Measurements from ENCODE around the gene HOXA9.

The HOXA9 gene

DNA sequence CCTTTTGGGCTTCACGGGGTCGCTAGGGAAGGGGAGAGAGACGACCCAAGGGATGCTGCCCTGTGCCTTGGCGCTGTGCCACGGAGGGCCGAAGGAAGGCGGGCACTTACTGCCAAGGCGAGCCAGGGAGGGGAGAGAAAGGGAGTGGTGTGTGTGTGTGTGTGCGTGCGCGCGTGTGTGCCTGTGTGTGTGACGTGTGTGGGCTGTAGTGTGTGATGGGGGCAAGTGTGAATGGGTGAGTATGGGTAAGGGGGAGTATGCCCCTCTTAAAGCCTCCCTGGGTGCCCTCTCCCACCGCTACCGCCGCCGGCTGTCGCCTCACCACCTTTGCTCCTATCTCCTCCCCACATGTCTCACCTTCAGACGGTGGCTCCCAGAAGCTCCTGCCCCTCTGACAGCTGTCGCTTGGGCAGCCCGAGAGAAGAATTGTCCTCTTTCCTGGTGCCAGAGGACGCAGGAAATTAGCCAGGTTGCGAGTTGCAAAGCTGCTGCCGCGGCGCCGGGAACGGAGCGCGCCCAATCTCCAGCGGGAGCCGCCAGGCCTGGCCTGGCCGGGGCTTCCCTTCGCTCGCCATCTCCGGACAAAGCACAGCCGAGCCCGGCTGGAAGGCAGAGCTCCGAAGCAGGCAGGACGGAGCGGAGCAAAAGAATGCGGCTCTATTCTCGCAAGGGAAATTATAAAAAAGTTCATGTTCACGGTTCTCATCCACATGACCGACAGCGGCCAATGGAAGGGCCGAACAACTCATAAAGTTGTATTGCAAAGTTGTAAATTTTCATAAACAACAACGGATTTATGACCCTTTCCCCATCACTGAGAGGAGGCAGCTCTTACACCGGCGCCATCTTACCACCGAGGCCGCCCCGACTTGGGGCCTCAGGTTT is 13.2 kb downstream of the HOXA9 start, which contains the start of gene HOXA3:
HOXA3 (minus strand) TSS at position 653 of the 885 bp plus-strand sequence. CDS start 41,943 bp downstream, outside the sequence.
- no peak for DNase-seq

DNA sequence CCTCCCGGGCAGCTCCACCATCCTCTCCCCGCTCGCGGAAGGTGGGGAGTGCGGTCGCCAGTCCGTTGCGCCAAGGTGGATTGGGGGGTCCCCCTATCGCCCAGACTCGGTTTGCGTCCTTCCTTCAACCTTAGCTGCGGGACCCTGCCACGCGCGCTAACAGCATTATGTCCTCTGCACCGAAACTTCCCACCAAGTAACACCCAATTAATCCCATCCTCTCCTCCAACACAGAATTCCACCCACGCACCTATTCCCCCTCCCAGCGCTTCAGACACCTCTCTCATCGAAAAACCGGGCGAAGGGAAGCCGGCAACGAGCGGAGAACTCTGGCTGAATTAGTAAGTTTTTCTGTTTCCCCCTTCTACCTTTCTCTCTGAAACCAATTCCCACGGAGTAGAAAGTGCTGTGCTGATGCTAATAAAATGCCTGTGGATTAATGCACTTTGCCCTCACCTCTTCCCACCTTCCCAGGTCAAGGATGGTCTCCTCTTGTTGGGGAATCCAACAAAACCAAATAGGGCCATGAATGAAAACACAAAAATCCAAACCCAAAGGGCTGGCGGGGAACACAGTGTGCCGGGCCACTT is 13.9 kb downstream of the HOXA9 start:
- DNase-seq = no peak

DNA sequence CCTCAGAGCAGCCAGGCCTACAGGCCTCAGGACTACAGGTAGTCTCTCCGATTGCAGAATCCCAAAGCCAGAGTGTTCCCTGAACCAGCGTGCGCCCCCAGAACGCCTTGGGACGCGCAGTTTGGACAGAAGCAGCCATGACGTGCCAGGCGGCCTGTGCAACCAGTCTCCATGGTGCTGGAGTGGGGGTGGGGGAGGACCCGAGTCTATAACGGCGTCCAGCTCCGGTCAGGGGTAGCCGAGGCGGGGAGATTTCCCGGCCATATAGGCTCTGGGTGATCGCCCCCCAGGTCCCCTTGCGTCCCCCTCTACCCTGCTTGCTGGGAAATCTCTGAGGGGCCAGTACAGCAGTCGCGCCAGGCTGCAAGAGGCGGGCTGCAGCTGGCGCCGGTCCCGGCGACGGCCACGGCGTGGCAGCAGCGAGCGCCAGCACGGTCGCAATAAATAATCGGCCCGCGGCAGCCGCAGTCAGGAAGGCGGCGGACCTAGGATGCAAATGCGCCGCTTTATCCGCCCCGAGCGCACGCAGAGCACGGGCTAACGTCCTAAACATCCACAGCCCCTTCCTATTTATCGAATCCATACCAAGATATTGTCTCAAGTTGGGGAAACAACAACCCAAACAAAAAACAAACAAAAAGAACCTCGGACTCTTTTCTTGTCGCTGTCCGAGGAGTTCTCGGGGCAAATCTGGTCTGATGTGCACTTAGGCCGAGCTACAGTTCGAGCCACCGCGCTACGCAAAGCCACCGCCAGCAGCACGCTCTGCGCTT is 14.6 kb downstream of the HOXA9 start:
- DNase-seq = no peak

DNA sequence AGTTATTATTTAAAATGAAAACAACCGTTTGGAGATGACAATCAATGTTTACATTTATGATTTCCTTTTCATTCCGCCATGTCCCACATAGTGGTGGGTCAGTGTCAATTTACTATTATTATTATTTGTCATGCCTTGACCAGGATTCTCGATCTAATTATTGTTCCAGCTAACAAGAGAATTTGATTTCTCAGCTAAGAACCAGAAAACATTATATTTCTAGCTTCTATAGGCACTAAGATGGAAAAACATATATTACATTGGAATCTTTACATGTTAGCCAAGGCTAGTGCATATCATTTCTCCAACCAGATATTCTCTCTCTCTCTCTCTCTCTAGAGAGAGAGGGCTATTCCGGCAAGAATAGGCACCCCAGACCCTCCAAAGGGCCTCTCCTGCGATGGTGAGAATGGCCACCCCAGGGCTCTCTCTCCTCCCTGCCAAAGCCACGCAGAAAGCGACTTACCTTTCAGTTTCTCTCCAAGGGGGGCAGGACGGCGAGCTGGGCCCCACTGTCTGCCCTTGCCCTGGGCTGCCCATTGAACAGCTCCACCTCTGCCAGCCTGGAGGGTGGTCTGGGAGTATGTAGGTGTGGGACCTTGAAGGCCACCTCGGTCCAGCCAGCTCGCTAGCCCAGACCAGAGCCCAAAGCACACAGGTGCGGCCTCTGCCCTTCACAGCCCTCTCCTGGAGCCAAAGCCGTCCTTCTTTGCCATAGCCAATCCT is 15.3 kb downstream of the HOXA9 start:
- no peak for DNase-seq

DNA sequence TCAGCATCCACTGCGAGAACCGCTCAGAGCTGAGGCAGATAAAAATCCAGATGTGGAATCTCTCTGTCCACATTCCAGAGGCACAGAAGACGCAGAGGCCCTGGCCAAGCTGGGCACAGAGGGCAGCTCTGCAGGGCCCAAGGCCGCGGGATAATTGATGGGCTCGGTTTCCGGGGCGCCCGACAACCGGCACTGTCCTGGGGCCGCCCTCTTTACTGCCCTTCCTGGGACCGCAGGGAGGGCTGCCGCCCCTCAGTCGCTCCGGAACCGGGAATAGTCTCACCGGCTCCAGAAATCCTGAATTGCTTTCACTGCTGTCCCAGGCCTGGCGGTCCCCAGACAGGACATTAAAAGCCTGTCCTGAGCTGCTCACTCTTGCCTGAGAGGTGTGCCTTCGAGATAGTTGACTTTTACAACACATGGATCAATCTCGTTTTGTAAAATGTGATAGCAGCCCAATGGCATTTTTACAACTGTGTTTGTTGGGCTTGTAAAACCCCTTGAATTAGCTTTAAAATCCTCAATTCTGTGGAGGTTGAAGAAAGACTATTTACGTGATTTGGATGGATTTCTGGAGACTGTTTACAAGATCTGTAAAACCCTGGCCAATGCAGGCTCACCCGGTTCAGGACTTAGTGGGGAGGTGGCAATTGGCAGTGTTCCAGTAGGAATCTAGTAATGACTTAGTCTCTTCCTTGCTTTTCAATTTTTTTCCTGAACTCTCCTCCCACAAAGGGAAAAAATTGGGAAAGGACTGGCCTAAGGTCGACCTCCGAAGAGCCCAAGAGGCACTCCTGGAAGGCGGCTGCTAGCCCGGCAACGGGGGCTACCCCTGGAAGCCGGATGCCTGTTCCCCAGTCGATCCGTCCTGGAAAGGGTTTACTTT is 16.3 kb downstream of the HOXA9 start:
- no peak for DNase-seq

DNA sequence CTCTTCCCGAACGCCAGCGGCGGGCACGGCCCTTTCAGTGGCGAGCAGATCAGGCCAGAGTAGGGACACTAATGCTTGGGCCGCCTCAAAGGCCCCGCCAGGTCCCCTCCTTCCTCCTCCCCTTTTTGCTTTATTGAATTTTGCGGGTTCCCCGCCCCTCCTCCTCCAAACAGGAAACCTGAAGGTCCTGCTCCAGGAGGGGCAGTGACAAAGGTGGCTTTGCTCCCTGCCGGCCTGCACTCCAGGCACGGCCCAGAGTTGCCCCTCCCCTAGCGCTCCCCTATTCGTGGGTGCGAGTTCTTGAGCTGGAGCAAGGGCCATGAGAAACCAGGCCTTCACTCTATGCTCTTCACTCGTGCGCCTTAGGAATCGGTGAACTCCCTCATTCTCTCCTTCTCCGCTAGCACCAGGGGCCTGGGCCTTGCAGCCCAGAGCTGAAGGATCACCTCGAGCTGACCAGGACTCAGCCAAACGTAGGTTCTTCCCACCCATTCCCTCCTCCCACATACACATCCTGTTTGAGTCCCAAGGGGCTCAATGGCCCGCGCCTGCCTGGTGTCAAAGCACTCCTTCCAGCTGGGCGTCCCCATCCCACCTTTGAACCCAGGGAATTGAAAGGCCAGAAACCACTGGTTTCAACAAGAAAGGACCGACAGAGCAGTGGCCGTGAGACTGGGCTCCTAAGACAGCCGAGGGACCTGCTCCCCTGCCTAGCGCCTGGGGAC is 17.1 kb downstream of the HOXA9 start:
- DNase-seq = no peak

DNA sequence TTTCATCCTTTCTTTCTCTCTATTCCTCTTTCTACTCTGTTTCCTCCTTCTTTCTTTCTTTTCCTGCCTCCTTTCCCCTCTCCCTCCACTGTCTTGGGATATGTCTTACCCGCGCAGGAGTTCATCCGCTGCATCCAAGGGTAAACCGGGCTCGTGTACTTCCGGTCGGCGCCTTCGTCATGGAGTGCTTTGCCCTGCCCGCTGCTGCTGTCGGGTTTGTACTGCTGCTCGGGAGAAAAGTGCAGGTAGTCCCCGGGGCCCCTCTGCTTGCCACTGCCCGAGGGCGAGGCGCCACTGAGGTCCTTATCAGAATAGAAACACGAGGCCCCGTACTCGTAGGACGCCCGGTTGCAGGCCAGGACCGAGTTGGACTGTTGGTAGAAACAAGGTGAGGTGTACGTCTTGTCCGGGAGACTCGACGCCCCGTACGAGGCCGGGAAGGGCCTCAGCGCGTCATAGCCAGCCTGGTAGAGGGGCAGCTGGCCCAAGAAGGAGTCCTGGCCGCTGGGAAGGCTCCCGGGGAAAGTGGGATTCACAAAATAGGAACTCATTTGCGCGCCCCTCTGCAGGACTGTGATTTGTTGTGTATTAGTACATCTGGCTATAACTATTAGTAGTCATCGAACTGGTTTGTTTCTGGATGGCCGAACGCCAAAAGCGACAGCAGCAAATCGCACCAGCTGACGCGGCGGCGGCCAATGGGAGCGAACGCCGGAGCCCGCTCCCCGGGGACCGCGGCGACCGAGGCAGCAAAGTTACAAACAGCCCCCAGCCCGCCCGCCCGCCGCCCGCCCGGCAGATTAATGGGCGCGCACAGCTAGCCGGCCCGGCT is 17.9 kb downstream of the HOXA9 start, which contains the start of gene HOXA6:
HOXA6 (minus strand) TSS at position 576 of the 832 bp plus-strand sequence; CDS start at position 551, 25 bp downstream.
- no peak for DNase-seq

DNA sequence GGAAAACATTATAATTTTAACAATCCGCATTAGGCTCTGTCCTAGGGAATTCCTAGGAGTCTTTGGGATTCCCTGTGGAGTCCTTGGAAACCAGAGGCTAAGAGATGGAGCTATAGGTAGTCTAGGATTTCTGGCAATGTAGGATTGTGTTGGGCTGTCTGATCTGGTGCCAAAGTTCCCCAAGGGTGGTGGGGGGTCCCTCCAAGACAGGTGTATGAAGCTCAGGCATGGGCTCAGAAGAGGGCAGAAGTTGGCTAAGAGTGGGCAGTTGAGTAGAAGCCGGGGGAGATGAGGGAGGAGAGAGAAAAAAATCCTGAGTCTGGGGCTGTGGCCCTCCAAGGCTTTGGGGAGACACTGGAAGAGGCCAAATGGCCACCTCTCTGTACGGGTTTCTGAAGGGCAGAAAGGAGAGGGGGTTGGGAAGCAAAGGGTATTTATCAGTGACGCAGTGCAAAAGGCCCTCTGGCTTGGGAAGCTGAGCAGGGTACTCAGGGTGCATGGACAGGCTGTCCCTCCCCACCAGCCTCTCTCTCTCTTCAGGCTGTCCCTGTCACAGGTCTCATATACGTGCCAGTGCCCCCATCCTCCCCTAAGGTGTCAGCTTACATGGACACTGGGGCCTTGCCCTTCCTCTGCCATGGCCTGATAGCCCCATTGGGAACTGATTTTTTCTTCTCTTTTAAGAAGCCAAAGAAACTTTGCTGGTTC is 18.7 kb downstream of the HOXA9 start:
- DNase-seq = no peak

DNA sequence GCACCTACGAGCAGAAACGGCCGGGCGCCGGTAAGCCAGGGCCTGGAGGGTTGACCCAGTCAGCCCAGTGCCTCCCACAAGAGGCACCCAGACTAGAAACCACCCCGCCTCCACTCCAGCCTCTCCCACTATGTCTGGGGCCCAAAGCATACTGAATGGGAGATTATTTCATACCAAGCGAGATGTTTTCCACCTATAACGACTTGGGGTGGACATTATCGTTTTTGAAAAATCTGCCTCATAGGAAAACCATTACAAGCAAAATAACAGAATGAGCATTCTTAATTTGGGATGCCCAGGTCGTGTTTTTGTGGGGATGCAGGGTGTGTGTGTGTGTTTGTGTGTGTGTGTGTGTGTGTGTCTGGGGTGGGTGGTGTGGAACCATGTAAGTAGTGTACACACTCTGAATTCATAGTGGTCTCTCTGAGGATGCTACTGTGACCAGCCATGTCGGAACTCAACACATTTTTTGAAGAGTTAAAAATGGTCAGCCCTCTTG is 19.4 kb downstream of the HOXA9 start:
- no peak for DNase-seq

DNA sequence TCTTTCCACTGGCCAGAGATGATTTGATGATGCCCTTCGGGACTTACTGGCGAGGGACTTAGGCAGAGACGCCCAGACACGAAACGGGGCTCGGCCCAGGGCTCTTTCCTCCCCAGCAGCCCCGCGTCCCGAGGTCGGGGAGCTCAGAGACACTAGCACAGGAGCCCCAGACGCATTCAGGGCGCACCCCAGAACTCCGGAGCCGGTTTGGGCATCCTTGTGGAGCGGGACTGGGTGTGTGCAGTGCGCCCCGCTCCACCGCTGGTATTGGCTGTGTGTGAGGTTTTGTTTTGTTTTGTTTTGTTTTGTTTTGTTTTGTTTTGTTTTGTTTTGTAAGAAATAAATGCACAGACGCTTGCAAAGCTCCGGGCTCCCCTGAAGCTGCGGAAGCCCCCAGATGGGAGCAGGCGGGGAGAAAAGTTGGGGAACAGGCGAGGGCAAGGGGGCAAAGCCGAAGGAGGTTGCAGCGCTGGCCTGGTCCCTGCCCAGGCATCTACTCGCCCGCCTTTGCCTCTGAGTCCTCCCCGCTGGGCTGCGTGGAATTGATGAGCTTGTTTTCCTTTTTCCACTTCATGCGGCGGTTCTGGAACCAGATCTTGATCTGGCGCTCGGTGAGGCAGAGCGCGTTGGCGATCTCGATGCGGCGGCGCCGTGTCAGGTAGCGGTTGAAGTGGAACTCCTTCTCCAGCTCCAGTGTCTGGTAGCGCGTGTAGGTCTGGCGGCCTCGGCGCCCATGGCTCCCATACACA is 20.0 kb downstream of the HOXA9 start:
- no peak for DNase-seq

DNA sequence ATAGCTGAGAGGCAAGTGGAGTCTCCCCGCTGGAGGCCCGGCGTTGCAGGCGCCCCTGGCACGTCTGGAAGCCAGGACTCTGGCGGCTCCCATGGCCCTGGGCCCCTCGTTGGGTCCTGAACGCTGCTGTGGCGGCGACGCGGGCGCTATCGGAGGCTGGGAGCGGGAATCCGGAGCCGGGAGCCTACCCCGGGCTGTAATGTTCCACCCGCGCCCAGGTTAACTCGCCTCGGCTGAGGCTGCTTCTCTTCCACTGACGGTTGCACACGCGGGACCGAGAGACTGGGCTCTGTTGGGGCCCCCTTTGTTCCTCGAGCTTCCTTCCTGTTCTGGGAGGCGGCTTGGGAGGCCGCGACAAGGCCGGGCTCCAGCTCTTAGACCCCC is 20.6 kb downstream of the HOXA9 start:
- no peak for DNase-seq

DNA sequence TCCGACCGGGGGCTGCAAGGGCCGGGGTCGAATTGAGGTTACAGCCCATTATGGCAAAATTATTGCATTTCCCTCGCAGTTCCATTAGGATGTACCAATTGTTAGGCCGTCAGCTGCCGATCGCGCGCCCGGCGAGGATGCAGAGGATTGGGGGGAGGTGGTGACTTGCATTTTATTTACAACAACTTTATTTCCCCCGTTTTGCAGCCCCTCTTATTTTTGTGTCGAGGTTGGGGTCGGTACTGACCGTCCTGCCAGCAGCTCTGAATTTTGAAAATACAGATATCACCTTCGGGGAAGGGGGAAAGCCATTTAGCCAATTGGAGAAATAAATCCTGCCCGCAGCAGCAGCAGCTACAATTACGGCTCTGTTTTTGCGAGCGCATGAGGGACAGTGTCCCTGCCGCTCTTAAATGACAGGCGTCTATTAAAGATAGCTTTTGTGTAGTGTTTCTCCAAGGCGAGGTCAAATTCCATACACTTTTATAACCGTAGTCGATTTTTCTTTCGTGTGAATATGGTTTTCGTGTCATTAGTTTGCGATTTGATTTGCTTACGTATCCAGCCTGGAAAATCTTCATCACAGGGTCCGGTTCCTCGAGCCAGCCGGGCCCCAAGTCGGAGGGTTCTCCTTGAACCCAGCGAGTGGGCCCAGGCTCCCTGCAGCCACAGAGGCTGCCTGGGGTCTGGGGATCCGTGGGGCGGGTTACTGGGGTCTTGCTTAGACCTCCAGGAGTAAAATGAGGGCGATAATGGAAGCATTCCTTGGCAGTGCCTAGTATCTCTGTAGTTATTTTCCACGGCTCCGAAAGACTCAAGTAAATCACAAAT is 21.2 kb downstream of the HOXA9 start:
- no peak for DNase-seq

DNA sequence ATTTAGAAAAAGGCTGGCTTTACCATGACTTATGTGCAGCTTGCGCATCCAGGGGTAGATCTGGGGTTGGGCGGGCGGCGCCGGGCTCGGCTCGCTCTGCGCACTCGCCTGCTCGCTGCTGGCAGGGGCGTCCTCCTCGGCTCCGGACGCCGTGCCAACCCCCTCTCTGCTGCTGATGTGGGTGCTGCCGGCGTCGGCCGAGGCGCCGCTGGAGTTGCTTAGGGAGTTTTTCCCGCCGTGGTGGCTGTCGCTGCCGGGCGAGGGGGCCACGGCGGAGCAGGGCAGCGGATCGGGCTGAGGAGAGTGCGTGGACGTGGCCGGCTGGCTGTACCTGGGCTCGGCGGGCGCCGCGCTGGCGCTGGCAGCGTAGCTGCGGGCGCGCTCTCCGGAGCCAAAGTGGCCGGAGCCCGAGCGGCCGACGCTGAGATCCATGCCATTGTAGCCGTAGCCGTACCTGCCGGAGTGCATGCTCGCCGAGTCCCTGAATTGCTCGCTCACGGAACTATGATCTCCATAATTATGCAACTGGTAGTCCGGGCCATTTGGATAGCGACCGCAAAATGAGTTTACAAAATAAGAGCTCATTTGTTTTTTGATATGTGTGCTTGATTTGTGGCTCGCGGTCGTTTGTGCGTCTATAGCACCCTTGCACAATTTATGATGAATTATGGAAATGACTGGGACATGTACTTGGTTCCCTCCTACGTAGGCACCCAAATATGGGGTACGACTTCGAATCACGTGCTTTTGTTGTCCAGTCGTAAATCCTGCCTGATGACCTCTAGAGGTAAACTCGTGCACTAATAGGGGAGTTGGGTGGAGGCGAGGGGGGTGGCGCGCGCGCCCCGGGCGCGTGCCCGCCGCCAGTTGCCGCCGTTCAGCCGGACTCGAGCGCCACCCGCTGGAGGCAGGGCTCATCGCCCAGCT is 22.1 kb downstream of the HOXA9 start, which contains the start of gene HOXA5:
HOXA5 (minus strand) TSS at position 659 of the 927 bp plus-strand sequence; CDS start at position 585, 74 bp downstream.
- peak; percentile 89 for DNase-seq

DNA sequence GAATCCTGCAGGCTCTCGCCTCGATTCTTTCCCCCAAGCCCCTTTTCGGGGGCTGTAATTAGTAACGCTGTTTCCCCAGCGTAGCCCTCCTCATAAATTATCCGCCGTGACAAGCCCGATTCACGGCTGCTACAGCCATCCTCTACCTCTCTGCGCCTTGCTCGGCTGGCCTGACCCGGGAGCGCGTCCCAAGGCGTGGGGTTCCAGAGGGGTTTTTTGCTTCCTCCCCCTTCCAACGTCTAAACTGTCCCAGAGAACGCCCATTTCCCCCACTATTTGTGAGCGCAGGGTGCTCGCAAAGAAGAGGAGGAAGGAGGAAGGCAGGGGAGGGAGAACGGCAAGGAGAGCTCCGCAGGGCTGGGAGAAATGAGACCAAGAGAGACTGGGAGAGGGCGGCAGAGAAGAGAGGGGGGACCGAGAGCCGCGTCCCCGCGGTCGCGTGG is 22.7 kb downstream of the HOXA9 start:
- no peak for DNase-seq

DNA sequence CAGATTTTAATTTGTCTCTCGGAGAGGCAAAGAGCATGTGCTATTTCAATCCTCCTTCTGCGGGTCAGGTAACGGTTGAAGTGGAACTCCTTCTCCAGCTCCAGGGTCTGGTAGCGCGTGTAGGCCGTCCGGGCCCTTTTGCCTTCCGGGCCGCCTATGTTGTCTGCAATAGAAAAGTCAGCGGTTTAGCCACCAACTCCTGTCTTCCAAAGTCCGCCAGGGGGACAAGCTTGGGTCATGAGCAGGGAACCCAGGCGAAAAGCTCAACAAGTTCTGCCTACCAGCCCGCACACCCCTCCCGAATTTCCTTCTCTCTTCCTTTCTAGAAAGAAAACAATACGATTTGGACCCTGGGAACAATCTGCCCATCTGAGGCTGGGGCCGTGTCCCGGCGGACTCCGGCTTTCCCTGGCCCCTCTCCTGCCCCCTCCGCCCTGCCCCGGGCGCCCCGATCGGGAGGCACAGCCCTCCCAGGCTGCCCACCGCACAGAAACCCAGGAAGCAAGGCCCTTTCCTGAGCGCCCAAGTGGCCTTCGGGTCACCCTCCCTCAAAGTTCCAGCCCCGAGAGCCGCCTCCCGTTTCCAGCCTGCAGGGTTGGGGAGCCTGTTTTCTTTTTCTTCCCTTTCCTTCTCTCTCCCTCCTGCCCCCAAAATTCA is 23.3 kb downstream of the HOXA9 start:
- no peak for DNase-seq

Data from DMS 273 treated with DMSO at 0.1 percent for 48 hours (cell line).